OCI-LY7 (cell line): ENCODE results near the gene DHX57. TPM values are rescaled to one million over a fixed set of nuclear protein-coding genes. Genes with fewer than 3 reads are reported as not detected.

Experiments
- BruUV-seq: library from RNA; stranded (reverse); fragments of 400-500 nt; replicated peaks from 2 replicates; lab custom pipeline; 2021; lab: Mats Ljungman, UMichigan
- CTCF ChIA-PET: fragments of 300-600 bp; sonication (Branson Sonifier 250); formaldehyde crosslinking; loops from one replicate; lab custom pipeline; 2022; ENCODE audit warnings: antibody characterized with exemption; ENCODE audit not compliant: unreplicated experiment; lab: Charles Lee
- POLR2A ChIA-PET: fragments of 300-600 bp; sonication (Branson Sonifier 250); formaldehyde crosslinking; loops from one replicate; lab custom pipeline; 2022; ENCODE audit warnings: antibody characterized with exemption; lab: Charles Lee
- DNase-seq: peaks from one replicate; pipeline ENCODE4 v3.0.0-alpha.2; 2015; ENCODE audit warnings: low spot score
- H2AFZ ChIP-seq: fragments of 200-600 bp; sonication (generic), shearing (Covaris generic); 2 replicates; pipeline ENCODE4 v1.6.1; 2014; ENCODE audit warnings: mild to moderate bottlenecking, antibody characterized with exemption, low read length, moderate library complexity
- H3K27ac ChIP-seq: fragments of 200-600 bp; sonication (generic); 2 replicates; pipeline ENCODE4 v1.5.1; 2014; ENCODE audit warnings: mixed run types, low read depth, mild to moderate bottlenecking, moderate library complexity, low read length, inconsistent platforms; ENCODE audit not compliant: poor library complexity, severe bottlenecking
- H3K36me3 ChIP-seq: fragments of 200-600 bp; sonication (generic); 2 replicates; pipeline ENCODE4 v1.6.1; 2014; ENCODE audit warnings: mild to moderate bottlenecking, antibody characterized with exemption, low read length, moderate library complexity, mixed read lengths; ENCODE audit not compliant: insufficient read depth
- H3K4me1 ChIP-seq: fragments of 200-600 bp; sonication (generic); 2 replicates; pipeline ENCODE4 v1.5.1; 2014; ENCODE audit warnings: mild to moderate bottlenecking, low read length; ENCODE audit not compliant: insufficient read depth, poor library complexity, severe bottlenecking
- H3K4me2 ChIP-seq: fragments of 200-600 bp; sonication (generic); 2 replicates; pipeline ENCODE4 v1.6.1; 2014; ENCODE audit warnings: mild to moderate bottlenecking, low read length
- H3K4me3 ChIP-seq: fragments of 200-600 bp; sonication (generic); 2 replicates; pipeline ENCODE4 v1.5.1; 2014; ENCODE audit warnings: mild to moderate bottlenecking, low read depth, low read length; ENCODE audit not compliant: poor library complexity, severe bottlenecking
- H3K79me2 ChIP-seq: fragments of 200-600 bp; sonication (generic); 2 replicates; pipeline ENCODE4 v1.6.1; 2016; ENCODE audit warnings: low read depth, mild to moderate bottlenecking, low read length, moderate library complexity, mixed read lengths; ENCODE audit not compliant: insufficient read depth
- H3K9me2 ChIP-seq: fragments of 200-600 bp; sonication (generic); 2 replicates; pipeline ENCODE4 v1.6.1; 2016; ENCODE audit warnings: mild to moderate bottlenecking, low read length, mixed read lengths; ENCODE audit not compliant: insufficient read depth
- H3K9me3 ChIP-seq: fragments of 200-600 bp; sonication (generic); 2 replicates; pipeline ENCODE4 v1.6.1; 2014; ENCODE audit warnings: mild to moderate bottlenecking, mixed run types, low read length, mixed read lengths
- H4K20me1 ChIP-seq: fragments of 200-600 bp; sonication (generic); 2 replicates; pipeline ENCODE4 v1.6.1; 2014; ENCODE audit warnings: mild to moderate bottlenecking, antibody characterized with exemption, low read length, moderate library complexity, mixed read lengths; ENCODE audit not compliant: insufficient read depth
- CTCF ChIP-seq: fragments of 200-600 bp; sonication (generic); conservative IDR thresholded peaks from 2 replicates; pipeline ENCODE4 v1.5.1; 2014; ENCODE audit warnings: mild to moderate bottlenecking, antibody characterized with exemption, low read length, moderate library complexity, mixed read lengths
- EZH2phosphoT487 ChIP-seq: fragments of 200-600 bp; sonication (generic); IDR thresholded peaks from 2 replicates; pipeline ENCODE4 v1.6.1; 2018; ENCODE audit warnings: low read depth, borderline replicate concordance, mild to moderate bottlenecking, mixed run types, antibody characterized with exemption, low read length, moderate library complexity, mixed read lengths
- intact Hi-C: fragments of 100-400 bp; cut with micrococcal nuclease; formaldehyde crosslinking; loops from one replicate; pipeline ENCODE4 v1.10.0; 2022; ENCODE audit not compliant: unreplicated experiment
- total RNA-seq, 2 experiments: library from RNA; depleted of rRNA in 1 of 2; stranded (reverse); fragments of >200 nt in 1 of 2; shearing (Covaris generic) in 1 of 2; gene quantifications; 2 replicates each; pipeline ENCODE4 v1.2.3, GENCODE V29; 2014 to 2022

The DHX57 gene
- total RNA-seq, 2 experiments from 2014 or later: 14.6 to 17.7 TPM

DNA sequence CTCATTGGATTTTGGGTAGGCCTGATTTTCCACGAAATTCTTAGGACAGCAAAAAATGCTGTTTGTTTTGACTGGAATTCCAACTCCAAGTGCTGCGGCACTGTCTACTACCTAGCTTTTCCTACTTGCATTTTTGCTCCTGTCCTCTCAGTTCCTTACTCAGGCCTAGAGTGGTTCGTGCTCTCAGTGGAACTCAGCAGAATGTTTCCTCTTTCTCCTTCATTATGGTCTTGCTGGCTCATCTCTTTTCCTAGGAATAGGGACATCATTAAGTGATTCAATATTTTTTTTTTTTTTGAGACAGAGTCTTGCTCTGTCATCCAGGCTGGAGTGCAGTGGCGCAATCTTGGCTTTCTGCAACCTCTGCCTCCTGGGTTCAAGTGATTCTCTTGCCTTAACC is 59.8 kb downstream of the DHX57 start:
- POLR2A ChIA-PET: no interaction called here
- no peak for TF ChIP-seq CTCF
- TF ChIP-seq EZH2phosphoT487: no peak
- H3K79me2 ChIP-seq: no peaks in the 10 kb centered on the region
- no peak overlapping the region for H3K27ac ChIP-seq
- no TSS peak for BruUV-seq
- no peak overlapping the region for H3K4me3 ChIP-seq
- DNase-seq: no peak
- H3K36me3 ChIP-seq: peaks cover 30% of the 10 kb centered on the region
- H3K9me2 ChIP-seq: no peaks in the 10 kb centered on the region
- no peaks in the 10 kb centered on the region for H3K9me3 ChIP-seq
- H4K20me1 ChIP-seq: no peaks in the 10 kb centered on the region
- H3K4me2 ChIP-seq: no peak overlapping the region
- intact Hi-C loops: no loop called here
- CTCF ChIA-PET: no interaction called here
- H2AFZ ChIP-seq: no peak overlapping the region
- no peaks in the 10 kb centered on the region for H3K4me1 ChIP-seq

GRCh38 chr2:38810488-38810887 is 65.2 kb downstream of the DHX57 start:
- no peak overlapping the region for H3K4me2 ChIP-seq
- intact Hi-C loops: no loop called here
- BruUV-seq: no TSS peak
- H3K4me1 ChIP-seq: peaks cover 16% of the 10 kb centered on the region
- DNase-seq: no peak
- TF ChIP-seq CTCF: no peak
- TF ChIP-seq EZH2phosphoT487: no peak
- H3K36me3 ChIP-seq: peaks cover 25% of the 10 kb centered on the region
- no peaks in the 10 kb centered on the region for H3K79me2 ChIP-seq
- POLR2A ChIA-PET: interaction anchor here (0.6 kb wide), 1 partner anchor 59 kb away, joined by 4 read pairs; the partner anchor contains the start of gene SRSF7
- no peaks in the 10 kb centered on the region for H4K20me1 ChIP-seq
- CTCF ChIA-PET: no interaction called here
- H3K9me2 ChIP-seq: no peaks in the 10 kb centered on the region
- no peak overlapping the region for H2AFZ ChIP-seq
- no peaks in the 10 kb centered on the region for H3K9me3 ChIP-seq
- H3K27ac ChIP-seq: no peak overlapping the region
- H3K4me3 ChIP-seq: no peak overlapping the region

GRCh38 chr2:38808677-38809076 is 67.1 kb downstream of the DHX57 start:
- Histone ChIP-seq H3K4me3 (no peak overlapping the region), H2AFZ (no peak overlapping the region), H3K4me2 (no peak overlapping the region), H3K27ac (no peak overlapping the region), H3K36me3 (peaks cover 28% of the 10 kb centered on the region), H3K9me3 (no peaks in the 10 kb centered on the region), H3K9me2 (no peaks in the 10 kb centered on the region), H4K20me1 (no peaks in the 10 kb centered on the region), H3K4me1 (peaks cover 21% of the 10 kb centered on the region), H3K79me2 (no peaks in the 10 kb centered on the region)
- no peak for DNase-seq
- intact Hi-C loops: no loop called here
- no peak for TF ChIP-seq CTCF
- ChIA-PET CTCF (no interaction called here), POLR2A (interaction anchor here (0.6 kb wide), 1 partner anchor 277 kb away, joined by 5 read pairs; no protein-coding TSS in a partner anchor)
- BruUV-seq: no TSS peak
